ENCODE measurements around the gene ZNF618. TPM values are rescaled to one million over a fixed set of nuclear protein-coding genes. Genes with fewer than 3 reads are reported as not detected.
A peak's percentile ranks its signal among the peaks of the same experiment; 100 is the strongest.

ZNF618 gene
- total RNA-seq, 2 donors from 2014 or later: 11.9 to 17.1 TPM

- no peaks in the 10 kb centered on the region for H3K27me3 ChIP-seq
- intact Hi-C loops (cut with DNase I): no loop called here
Measured at GRCh38 chr9:114086009-114086408, 209.9 kb downstream of the ZNF618 start.

GRCh38 chr9:114086607-114087006 lies 210.5 kb downstream of the ZNF618 start:
- TF ChIP-seq CTCF (IDR thresholded peaks at IDR 0.05): no peak
- no peak for TF ChIP-seq POLR2A (IDR thresholded peaks at IDR 0.05)
- Histone ChIP-seq H3K4me3 (no peak overlapping the region), H3K27ac (no peak overlapping the region), H3K4me1 (peaks cover 15% of the 10 kb centered on the region), H3K9me3 (no peaks in the 10 kb centered on the region), H3K36me3 (replicated peaks in 1 of 2; ENCODE audit: insufficient read depth in 1 of 2, low read depth in 2 of 2) (no peaks in the 10 kb centered on the region), H3K27me3 (no peaks in the 10 kb centered on the region)
- DNase-seq (no peak), ATAC-seq (no peak)
- intact Hi-C loops (cut with DNase I): no loop called here
- WGBS, 2 donors: 81 to 85% methylated on average over 4 of the region's 4 CpGs

More at GRCh38 chr9:114086009-114086408, 209.9 kb downstream of the ZNF618 start:
- DNase-seq (no peak), ATAC-seq (no peak)
- TF ChIP-seq CTCF (IDR thresholded peaks at IDR 0.05) (no peak), POLR2A (IDR thresholded peaks at IDR 0.05) (no peak)
- 81 to 88% methylated on average over 6 of the region's 6 CpGs for WGBS, 2 donors
- Histone ChIP-seq H3K4me3 (no peak overlapping the region), H3K9me3 (no peaks in the 10 kb centered on the region), H3K4me1 (peaks cover 21% of the 10 kb centered on the region), H3K27ac (no peak overlapping the region), H3K36me3 (replicated peaks in 1 of 2; ENCODE audit: insufficient read depth in 1 of 2, low read depth in 2 of 2) (no peaks in the 10 kb centered on the region)

- no peak for ATAC-seq
- 68 to 69% methylated on average over 7 of the region's 7 CpGs for WGBS, 2 donors
- no peak for DNase-seq
- intact Hi-C loops (cut with DNase I): no loop called here
- Histone ChIP-seq H3K36me3 (replicated peaks in 1 of 2; ENCODE audit: insufficient read depth in 1 of 2, low read depth in 2 of 2) (no peaks in the 10 kb centered on the region), H3K27ac (no peak overlapping the region), H3K4me1 (peaks cover 4% of the 10 kb centered on the region), H3K27me3 (no peaks in the 10 kb centered on the region), H3K4me3 (no peak overlapping the region), H3K9me3 (no peaks in the 10 kb centered on the region)
- TF ChIP-seq POLR2A (IDR thresholded peaks at IDR 0.05) (no peak), CTCF (IDR thresholded peaks at IDR 0.05) (no peak)
Measured at GRCh38 chr9:114087721-114088120, 211.6 kb downstream of the ZNF618 start.

- H3K9me3 ChIP-seq: no peaks in the 10 kb centered on the region
- TF ChIP-seq CTCF (IDR thresholded peaks at IDR 0.05): no peak
- peak in 1 of 3 donors; percentile 3 for TF ChIP-seq POLR2A (IDR thresholded peaks at IDR 0.05)
- no peaks in the 10 kb centered on the region for H3K27me3 ChIP-seq
- intact Hi-C loops (cut with DNase I): no loop called here
- peak in 1 of 4 donors; percentile 5 for DNase-seq
- 73 to 78% methylated on average over 7 of the region's 7 CpGs for WGBS, 2 donors
- no peak for ATAC-seq
- H3K4me1 ChIP-seq: no peaks in the 10 kb centered on the region
- H3K4me3 ChIP-seq: no peak overlapping the region
- H3K27ac ChIP-seq: no peak overlapping the region
- no peaks in the 10 kb centered on the region for H3K36me3 ChIP-seq (replicated peaks in 1 of 2; ENCODE audit: insufficient read depth in 1 of 2, low read depth in 2 of 2)
Measured at GRCh38 chr9:114088571-114089170, 212.6 kb downstream of the ZNF618 start.

GRCh38 chr9:114089206-114089840 lies 213.2 kb downstream of the ZNF618 start:
- intact Hi-C loops (cut with DNase I): no loop called here
- Histone ChIP-seq H3K36me3 (replicated peaks in 1 of 2; ENCODE audit: insufficient read depth in 1 of 2, low read depth in 2 of 2) (peaks cover 0 to 1% of the 10 kb centered on the region in 2 donors), H3K9me3 (no peaks in the 10 kb centered on the region), H3K4me3 (no peak overlapping the region), H3K27me3 (no peaks in the 10 kb centered on the region), H3K27ac (no peak overlapping the region), H3K4me1 (no peaks in the 10 kb centered on the region)
- no peak for DNase-seq
- no peak for TF ChIP-seq CTCF (IDR thresholded peaks at IDR 0.05)
- TF ChIP-seq POLR2A (IDR thresholded peaks at IDR 0.05): no peak
- no peak for ATAC-seq
- WGBS, 2 donors: 87% methylated on average over 3 to 4 of the region's 4 CpGs
